NCI-H2081 treated with DMSO at 0.1 percent for 48 hours (cell line): ENCODE measurements around the gene FKRP.

Experiments
- DNase-seq: peaks from one replicate; lab custom pipeline; 2025; lab: John Stamatoyannopoulos, UW

The FKRP gene

GRCh38 chr19:46719629-46720502, 26.0 kb upstream of the FKRP start:
- DNase-seq: no peak

GRCh38 chr19:46720503-46721239, 25.2 kb upstream of the FKRP start:
- DNase-seq: no peak

DNA sequence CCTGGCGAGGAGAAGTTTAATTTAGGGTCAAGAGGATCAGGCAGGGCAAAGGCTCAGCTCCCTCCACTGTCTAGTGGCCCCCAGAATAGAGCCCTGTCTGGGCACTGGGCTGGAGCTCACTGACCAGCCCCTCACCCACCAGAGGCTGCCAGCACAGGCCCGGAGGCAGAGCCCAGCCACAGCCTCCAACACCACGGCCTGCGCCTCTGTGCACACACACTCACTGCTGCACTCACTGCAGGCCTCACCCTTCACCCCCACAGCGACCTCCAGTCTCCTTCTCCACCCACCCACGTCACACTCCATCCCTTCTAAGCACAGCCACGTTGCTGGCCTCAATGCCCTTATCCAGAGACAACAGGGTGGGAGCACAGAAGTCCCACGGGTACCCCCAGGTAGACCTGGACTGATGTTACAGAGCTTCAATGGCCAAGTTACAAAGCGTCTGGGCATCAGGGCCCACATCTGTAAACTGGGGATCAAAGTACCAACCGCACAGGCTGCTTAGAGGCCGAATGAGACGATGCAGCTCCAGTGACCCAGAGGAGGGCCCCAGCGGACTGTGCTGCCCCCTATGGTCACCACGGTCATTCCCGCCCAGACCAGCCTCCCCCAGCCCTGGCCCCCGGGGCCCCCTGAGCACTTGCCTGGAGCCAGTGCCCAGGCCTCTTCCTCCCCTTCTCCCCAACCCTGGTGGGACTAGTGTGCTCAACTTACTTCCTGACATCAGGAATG, 24.4 kb upstream of the FKRP start:
- DNase-seq: no peak

DNA sequence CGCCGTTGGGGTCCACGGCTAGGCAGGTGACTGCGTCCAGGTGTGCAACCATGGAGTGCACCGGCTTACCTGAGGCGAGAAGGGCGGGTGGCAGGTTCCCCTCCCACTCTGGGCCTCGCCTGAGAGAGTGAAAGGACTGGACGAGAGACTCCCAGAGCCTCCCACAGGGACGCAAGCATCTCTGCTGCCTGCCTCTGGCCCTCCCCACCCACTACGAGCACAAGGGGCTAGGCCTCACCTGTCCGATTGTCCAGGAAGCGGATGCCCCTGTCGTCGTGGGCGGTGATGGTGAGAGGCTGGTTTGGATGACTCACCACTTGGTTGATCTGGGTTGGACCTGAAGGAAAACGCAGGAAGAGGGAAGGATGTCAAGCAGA, 23.9 kb upstream of the FKRP start:
- no peak for DNase-seq

DNA sequence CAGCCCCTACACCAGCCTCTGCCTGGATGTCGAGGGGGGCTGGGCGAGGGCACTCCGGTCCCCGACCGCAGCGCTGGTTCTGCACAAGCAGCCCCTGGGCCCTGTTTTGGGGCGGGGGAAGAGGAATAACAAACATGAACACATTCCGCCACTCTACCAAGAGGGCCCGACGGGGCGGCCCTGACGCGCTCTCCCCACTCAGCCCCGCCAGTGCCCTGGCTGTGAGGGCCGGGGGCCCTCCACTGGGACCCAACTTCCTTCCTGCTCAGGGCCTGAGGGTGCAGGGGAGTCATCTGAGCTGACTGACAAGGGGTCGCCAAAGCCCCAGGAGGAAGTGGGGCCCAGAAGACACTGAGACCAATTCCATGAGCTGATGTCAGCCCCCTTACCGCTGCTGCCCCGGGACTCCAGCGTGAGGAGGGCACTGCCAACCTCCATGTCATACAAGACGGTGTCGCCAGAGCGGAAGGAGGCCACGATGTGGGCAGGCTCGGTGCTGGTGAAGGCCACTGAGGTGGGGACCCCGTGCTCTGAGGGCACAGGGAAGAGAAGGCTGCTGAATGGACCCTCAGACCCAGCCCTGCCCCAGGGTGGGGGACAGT, 23.3 kb upstream of the FKRP start:
- DNase-seq: no peak

GRCh38 chr19:46723023-46723461, 22.8 kb upstream of the FKRP start:
- no peak for DNase-seq

DNA sequence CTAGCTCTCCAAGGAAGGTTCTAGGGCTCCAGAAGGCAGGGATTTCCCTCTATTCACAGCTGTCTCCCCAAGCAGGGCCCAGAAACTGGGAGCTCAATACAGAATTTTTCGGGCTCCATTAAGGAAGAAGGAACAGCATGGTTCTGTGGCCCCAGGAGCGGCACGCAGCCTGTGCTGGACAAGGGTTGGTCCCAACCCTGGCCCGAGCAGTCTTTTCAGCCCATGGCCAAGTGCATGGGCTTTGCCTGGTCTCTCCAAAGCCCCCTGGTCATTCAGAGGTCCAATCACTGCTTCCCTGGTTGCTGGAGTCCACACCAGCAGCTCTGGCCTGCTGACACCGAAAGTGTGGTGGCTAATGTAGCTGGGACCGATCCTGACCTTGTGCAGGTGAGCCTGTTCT, 22.4 kb upstream of the FKRP start:
- DNase-seq: no peak

DNA sequence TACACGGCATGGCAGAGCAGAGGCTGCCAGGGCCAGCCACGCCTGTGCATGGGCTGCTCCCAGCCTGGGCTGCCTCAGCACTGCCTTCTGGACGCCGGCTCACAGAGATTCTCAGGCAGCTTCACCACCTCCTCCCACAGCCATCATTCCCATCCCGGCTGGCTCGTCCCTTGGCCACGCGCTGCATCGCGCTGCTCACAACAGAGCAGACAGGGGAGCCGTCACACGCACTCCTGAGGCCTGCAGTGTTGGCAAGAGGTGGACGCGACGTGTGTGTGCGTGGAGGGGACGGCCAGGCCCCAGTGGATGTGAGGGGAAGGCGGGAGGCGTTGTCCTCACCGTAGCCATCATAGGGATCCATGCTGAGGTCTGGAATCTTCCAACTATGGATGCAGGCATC, 21.4 kb upstream of the FKRP start:
- no peak for DNase-seq

DNA sequence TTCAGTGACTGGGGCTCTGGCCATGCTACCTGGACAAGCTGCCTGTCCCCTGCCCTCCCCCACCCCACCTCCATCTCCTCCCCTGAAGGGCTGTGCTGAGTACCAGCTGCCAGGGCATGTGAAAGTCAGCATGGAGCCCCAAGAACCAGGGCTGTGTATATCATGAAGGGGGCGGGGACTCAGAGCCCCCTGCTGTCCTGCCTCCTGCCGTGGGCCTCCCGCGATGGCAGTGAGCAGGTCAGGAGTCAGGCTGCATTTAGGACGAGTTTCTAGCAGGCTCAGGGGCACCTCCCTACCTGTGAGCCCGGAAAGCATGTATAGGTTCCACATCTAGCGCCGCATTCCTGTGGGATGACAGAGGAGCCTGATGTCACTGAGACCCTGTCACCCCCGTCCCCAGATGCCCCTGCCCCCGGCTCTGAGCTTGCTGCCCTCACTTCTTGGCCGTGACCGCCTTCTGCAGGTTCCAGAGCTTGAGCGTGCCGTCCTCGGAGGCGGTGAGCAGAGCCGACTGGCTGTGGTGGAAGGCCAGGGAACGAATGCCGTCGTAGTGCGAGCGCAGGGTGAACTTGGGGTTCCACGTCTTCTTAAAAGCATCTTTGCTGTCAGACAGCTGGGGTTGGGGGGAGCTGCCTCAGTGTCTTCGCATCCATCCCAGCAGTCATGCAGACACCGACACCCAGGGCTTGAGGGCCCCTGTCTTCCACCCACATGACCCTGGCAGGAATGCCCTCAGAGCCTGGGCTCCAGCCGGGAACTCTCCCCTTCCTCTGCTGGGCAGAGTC, 20.6 kb upstream of the FKRP start:
- DNase-seq: no peak

- DNase-seq: no peak
Measured at GRCh38 chr19:46725859-46726393, 19.9 kb upstream of the FKRP start.

GRCh38 chr19:46726551-46726950, 19.3 kb upstream of the FKRP start:
- no peak for DNase-seq

DNA sequence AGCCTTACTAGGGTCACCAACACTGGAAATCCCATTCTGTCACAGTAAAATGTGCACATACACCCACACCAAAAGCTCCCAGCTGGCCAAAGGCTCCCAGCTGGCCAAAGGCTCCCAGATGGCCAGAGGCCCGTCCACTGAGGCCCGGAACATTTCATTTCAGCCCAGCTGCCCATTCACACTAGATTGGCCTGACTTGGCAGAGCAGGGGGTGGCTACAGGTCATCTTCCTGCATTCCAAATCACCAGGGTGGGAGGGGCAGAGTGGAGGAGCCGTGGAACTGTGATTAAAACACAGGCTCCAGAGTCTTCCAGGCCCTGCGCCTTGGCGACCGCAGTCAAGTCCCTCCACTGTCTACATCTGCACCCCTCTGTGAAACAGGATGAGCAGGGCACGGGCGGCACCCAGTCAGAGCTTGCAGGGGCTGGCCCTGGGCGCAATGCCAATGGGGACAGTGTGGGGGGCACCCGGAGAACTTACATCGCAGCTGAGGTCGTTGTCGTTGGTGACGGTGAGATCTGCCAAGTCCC, 18.8 kb upstream of the FKRP start:
- DNase-seq: no peak

- no peak for DNase-seq
Measured at GRCh38 chr19:46727757-46728156, 18.1 kb upstream of the FKRP start.

GRCh38 chr19:46728208-46728607, 17.6 kb upstream of the FKRP start:
- no peak for DNase-seq

- DNase-seq: no peak
Measured at GRCh38 chr19:46728693-46729339, 17.0 kb upstream of the FKRP start.

GRCh38 chr19:46729696-46730095, 16.2 kb upstream of the FKRP start:
- no peak for DNase-seq

DNA sequence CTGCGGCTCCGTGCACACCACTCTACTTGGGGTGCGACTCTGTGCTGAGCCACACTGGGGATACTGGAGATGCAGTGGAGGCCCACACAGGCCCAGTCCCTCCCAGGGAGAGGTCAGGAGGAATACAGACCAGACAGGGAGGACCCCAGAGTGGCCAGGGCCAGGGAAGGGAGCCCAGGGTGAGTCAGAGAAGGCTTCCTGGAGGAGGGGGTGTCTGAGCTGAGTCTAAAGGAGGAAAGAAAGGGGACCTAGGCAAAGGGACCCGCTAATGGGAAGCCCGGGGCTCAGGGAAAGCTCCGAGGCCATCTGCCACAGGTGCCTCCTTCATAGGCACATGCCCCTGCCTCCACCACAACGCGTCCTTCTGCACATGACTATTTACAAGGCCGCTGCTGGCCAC, 15.7 kb upstream of the FKRP start:
- no peak for DNase-seq

DNA sequence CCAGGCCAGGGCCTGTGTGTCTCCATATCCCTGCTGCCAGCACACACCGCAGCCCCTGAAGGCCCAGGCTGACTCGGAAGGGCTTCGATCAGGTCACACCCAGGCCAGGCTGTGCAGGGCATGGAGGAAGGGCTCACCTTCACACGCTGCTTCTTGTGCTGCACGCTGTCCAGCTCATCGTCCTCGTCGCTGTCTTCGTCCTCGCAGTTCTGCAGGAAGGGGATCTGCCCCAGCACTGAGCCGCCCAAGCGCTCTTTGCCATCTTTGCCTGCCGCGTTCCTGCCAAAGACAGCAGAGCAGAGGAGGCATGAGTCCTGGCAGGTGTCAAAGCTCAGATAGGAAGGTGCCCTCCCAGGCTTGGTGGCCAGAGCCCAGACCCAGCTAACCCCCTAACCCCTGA, 15.3 kb upstream of the FKRP start:
- DNase-seq: no peak

DNA sequence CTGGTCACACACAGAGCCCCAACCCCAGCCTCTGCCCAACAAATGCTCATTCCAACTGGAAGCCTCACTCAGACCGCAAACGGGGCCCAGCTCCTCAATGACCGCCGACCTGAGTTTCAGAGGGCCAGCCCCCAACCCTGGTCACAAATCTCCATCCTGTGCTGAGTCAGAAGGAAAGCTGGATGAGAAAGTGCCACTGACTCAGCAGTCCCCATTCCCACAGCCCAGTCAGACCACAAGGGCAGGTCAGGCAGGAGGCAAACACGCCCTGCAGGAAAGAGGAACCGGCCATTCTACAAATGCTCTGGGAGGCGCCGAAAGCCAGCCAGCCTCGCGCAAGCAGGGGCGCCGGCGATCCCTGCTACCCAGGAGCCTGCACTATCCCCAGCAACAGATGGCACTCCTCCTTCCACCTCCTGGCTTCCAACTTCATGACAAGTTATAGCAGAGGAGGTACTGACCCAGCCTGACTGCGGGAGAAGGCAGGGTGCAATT, 14.8 kb upstream of the FKRP start:
- DNase-seq: no peak

DNA sequence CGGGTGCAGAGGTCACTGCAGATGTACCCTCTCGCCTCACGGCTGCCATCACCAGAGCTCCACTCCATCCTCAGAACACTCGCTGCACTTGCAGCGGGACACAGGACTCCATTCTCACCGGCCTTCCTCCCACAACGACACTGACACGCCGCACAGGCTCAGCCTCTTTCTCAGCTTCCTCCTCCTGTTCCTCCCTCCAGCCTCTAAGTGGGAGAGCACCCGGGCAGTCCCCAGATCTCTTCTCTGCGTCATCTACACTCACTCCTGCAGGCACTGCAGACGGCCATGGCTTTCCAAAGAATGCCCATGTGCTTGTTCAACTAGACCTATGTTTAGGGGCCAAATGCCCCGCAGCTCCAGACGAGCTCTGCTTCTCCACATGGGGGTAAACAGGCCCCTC, 14.3 kb upstream of the FKRP start:
- DNase-seq: no peak
